Stimulated activated CD8-positive, alpha-beta memory T cell treated with anti-CD3 and anti-CD28 coated beads, Interleukin-15, amount 100 ng/mL, for 48 hours (primary cell): ENCODE results near the gene TMEM151B.
A peak's percentile ranks its signal among the peaks of the same experiment; 100 is the strongest.

Experiments used
- DNase-seq, 2 donors: peaks; one replicate each; pipeline ENCODE4 v3.0.0-alpha.2; 2020; ENCODE audit warnings: low read depth in 2 of 2

Gene TMEM151B

GRCh38 chr6:44264154-44265006, 5.9 kb upstream of the TMEM151B start:
- no peak for DNase-seq

- DNase-seq = peak; percentile 91 to 94
These were observed 5.1 kb upstream of the TMEM151B start, which contains the start of gene NFKBIE for GRCh38 chr6:44265007-44265721. TSS of gene NFKBIE (minus strand) at chr6:44265551. CDS start at chr6:44265346, 205 bp downstream.

- DNase-seq = no peak
These were observed 4.5 kb upstream of the TMEM151B start for GRCh38 chr6:44265722-44266233.

GRCh38 chr6:44266347-44266746, 3.9 kb upstream of the TMEM151B start:
- DNase-seq = no peak

- DNase-seq = no peak
These were observed 3.0 kb upstream of the TMEM151B start for GRCh38 chr6:44267252-44267651.

GRCh38 chr6:44268095-44268628, 2.1 kb upstream of the TMEM151B start:
- DNase-seq = no peak

- DNase-seq = no peak
These were observed 901 bp upstream of the TMEM151B start for GRCh38 chr6:44269178-44269920.

- no peak for DNase-seq
These were observed 516 bp downstream of the TMEM151B start for GRCh38 chr6:44270526-44271405.

- no peak for DNase-seq
These were observed 1.1 kb downstream of the TMEM151B start for GRCh38 chr6:44271406-44271723.

- DNase-seq = no peak
These were observed 1.7 kb downstream of the TMEM151B start for GRCh38 chr6:44271914-44272313.

- DNase-seq = no peak
These were observed 2.3 kb downstream of the TMEM151B start for GRCh38 chr6:44272529-44272928.

- DNase-seq = no peak
These were observed 2.8 kb downstream of the TMEM151B start for GRCh38 chr6:44272999-44273566.

GRCh38 chr6:44273617-44274016, 3.4 kb downstream of the TMEM151B start:
- DNase-seq = no peak

- DNase-seq = no peak
These were observed 5.1 kb downstream of the TMEM151B start for GRCh38 chr6:44275271-44275748.

- DNase-seq = no peak
These were observed 5.7 kb downstream of the TMEM151B start for GRCh38 chr6:44275749-44276648.

GRCh38 chr6:44276667-44277640, 6.7 kb downstream of the TMEM151B start:
- DNase-seq = no peak

- no peak for DNase-seq
These were observed 7.5 kb downstream of the TMEM151B start for GRCh38 chr6:44277763-44278162.

GRCh38 chr6:44278315-44278714, 8.1 kb downstream of the TMEM151B start:
- DNase-seq = no peak
